Measurements from ENCODE around the gene FLYWCH2. TPM values are rescaled to one million over a fixed set of nuclear protein-coding genes. Genes with fewer than 3 reads are reported as not detected.

FLYWCH2 gene
- polyA plus RNA-seq, 2 of the 4 experiments (the other 2 are of a cell fraction), result 23.2 to 41.2 TPM

DNA sequence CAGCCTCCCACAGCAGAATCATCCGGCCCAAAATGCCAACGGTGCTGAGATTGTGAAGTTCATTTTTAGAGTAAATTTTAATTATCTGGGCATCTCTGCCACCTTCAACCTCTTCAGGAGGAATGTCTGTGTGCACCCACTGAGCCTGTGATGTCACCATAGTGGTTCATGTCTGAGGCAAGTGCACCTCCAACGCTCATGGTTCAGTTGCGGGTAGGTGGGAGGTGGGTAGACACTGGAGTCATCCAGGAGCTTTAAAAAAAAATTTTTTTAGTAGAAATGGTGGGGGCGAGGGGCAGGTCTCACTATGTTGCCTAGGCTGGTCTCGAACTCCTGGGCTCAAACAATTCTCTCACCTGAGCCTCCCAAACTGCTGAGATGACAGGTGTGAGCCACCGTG is 30.6 kb downstream of the FLYWCH2 start:
- Histone ChIP-seq H3K9me3 (no peaks in the 10 kb centered on the region), H3K27ac (no peak overlapping the region), H3K4me1 (peaks cover 25% of the 10 kb centered on the region), H3K4me3 (no peak overlapping the region), H3K4me2 (peak overlapping the region; percentile 95)
- DNase-seq (ENCODE audit: low read depth in 1 of 2, low spot score in 1 of 2) (no peak), ATAC-seq (no peak), FAIRE-seq (no peak)
- 91% methylated on average over 7 of the region's 7 CpGs for WGBS (ENCODE audit: missing lambda C conversion rate)
- TF ChIP-seq, protein P1, sequence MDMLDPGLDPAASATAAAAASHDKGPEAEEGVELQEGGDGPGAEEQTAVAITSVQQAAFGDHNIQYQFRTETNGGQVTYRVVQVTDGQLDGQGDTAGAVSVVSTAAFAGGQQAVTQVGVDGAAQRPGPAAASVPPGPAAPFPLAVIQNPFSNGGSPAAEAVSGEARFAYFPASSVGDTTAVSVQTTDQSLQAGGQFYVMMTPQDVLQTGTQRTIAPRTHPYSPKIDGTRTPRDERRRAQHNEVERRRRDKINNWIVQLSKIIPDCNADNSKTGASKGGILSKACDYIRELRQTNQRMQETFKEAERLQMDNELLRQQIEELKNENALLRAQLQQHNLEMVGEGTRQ (IDR thresholded peaks at IDR 0.05), result no peak
- TF ChIP-seq, protein P2, sequence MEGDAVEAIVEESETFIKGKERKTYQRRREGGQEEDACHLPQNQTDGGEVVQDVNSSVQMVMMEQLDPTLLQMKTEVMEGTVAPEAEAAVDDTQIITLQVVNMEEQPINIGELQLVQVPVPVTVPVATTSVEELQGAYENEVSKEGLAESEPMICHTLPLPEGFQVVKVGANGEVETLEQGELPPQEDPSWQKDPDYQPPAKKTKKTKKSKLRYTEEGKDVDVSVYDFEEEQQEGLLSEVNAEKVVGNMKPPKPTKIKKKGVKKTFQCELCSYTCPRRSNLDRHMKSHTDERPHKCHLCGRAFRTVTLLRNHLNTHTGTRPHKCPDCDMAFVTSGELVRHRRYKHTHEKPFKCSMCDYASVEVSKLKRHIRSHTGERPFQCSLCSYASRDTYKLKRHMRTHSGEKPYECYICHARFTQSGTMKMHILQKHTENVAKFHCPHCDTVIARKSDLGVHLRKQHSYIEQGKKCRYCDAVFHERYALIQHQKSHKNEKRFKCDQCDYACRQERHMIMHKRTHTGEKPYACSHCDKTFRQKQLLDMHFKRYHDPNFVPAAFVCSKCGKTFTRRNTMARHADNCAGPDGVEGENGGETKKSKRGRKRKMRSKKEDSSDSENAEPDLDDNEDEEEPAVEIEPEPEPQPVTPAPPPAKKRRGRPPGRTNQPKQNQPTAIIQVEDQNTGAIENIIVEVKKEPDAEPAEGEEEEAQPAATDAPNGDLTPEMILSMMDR (IDR thresholded peaks at IDR 0.05), result no peak
- TF ChIP-seq ZSCAN20 (CRISPR knock-in tag; IDR thresholded peaks at IDR 0.05), result no peak
- POLR2A ChIA-PET, result no interaction called here
- CTCF ChIA-PET, result interaction anchor here (1.0 to 14.3 kb wide), 6 partner anchors 8 to 74 kb away, joined by 3 to 87 read pairs (median 14); no protein-coding TSS in a partner anchor

GRCh38 chr16:2914233-2914632 is 31.2 kb downstream of the FLYWCH2 start:
- CTCF ChIA-PET, result interaction anchor here (1.0 to 14.3 kb wide), 7 partner anchors 8 to 75 kb away, joined by 3 to 87 read pairs (median 4); no protein-coding TSS in a partner anchor
- DNase-seq (ENCODE audit: low read depth in 1 of 2, low spot score in 1 of 2) (no peak), FAIRE-seq (no peak), ATAC-seq (no peak)
- H3K4me3 ChIP-seq, result no peak overlapping the region
- TF ChIP-seq, protein P1 (IDR thresholded peaks at IDR 0.05), result no peak
- no peak for TF ChIP-seq TFCP2L1 (CRISPR knock-in tag; IDR thresholded peaks at IDR 0.05)
- TF ChIP-seq ZC3H11A (IDR thresholded peaks at IDR 0.05), result no peak
- TF ChIP-seq, protein P3, sequence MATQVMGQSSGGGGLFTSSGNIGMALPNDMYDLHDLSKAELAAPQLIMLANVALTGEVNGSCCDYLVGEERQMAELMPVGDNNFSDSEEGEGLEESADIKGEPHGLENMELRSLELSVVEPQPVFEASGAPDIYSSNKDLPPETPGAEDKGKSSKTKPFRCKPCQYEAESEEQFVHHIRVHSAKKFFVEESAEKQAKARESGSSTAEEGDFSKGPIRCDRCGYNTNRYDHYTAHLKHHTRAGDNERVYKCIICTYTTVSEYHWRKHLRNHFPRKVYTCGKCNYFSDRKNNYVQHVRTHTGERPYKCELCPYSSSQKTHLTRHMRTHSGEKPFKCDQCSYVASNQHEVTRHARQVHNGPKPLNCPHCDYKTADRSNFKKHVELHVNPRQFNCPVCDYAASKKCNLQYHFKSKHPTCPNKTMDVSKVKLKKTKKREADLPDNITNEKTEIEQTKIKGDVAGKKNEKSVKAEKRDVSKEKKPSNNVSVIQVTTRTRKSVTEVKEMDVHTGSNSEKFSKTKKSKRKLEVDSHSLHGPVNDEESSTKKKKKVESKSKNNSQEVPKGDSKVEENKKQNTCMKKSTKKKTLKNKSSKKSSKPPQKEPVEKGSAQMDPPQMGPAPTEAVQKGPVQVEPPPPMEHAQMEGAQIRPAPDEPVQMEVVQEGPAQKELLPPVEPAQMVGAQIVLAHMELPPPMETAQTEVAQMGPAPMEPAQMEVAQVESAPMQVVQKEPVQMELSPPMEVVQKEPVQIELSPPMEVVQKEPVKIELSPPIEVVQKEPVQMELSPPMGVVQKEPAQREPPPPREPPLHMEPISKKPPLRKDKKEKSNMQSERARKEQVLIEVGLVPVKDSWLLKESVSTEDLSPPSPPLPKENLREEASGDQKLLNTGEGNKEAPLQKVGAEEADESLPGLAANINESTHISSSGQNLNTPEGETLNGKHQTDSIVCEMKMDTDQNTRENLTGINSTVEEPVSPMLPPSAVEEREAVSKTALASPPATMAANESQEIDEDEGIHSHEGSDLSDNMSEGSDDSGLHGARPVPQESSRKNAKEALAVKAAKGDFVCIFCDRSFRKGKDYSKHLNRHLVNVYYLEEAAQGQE (IDR thresholded peaks at IDR 0.05), result no peak
- no peak for TF ChIP-seq FOSL2 (IDR thresholded peaks at IDR 0.05)
- no peak for TF ChIP-seq FOSL2 (CRISPR knock-in tag; IDR thresholded peaks at IDR 0.05)
- no peak for TF ChIP-seq HOXB5 (CRISPR knock-in tag; IDR thresholded peaks at IDR 0.05)
- no peak for TF ChIP-seq EP300 (IDR thresholded peaks at IDR 0.05)
- TF ChIP-seq RARB (CRISPR knock-in tag; IDR thresholded peaks at IDR 0.05), result no peak
- TF ChIP-seq CHD4 (IDR thresholded peaks at IDR 0.05; ENCODE audit: borderline replicate concordance), result no peak
- no peak for TF ChIP-seq CEBPB (IDR thresholded peaks at IDR 0.05)
- TF ChIP-seq, protein P4, sequence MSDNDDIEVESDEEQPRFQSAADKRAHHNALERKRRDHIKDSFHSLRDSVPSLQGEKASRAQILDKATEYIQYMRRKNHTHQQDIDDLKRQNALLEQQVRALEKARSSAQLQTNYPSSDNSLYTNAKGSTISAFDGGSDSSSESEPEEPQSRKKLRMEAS (IDR thresholded peaks at IDR 0.05), result no peak
- no peak for TF ChIP-seq RNF2 (IDR thresholded peaks at IDR 0.05; ENCODE audit: borderline replicate concordance, low read depth)
- H3K27ac ChIP-seq, result no peak overlapping the region
- H3K4me2 ChIP-seq, result no peak overlapping the region
- H3K4me1 ChIP-seq, result peaks cover 25% of the 10 kb centered on the region
- no peaks in the 10 kb centered on the region for H3K9me3 ChIP-seq
- 97% methylated on average over 12 of the region's 12 CpGs for WGBS (ENCODE audit: missing lambda C conversion rate)
- POLR2A ChIA-PET, result interaction anchor here (1.0 kb wide), 1 partner anchor 9 kb away, joined by 3 read pairs; no protein-coding TSS in a partner anchor

Data from A549 (cell line).